OCI-LY3 (cell line): ENCODE results near the gene IL1R1.
"Not testable (repeated sequence)": the region's sequence is repeated elsewhere in the genome, so short reads cannot be mapped to it uniquely, and the experiment has no call there.

ENCODE experiments used
- H2AFZ ChIP-seq: fragments of 200-600, 300-600 bp; shearing (Covaris generic); 2 replicates; pipeline ENCODE4 v1.6.0; 2014; ENCODE audit warnings: antibody characterized with exemption, low read depth, low read length
- H3K27ac ChIP-seq: fragments of 200-600, 300-600 bp; sonication (generic); 2 replicates; pipeline ENCODE4 v1.5.1; 2014; ENCODE audit warnings: mild to moderate bottlenecking, low read length, moderate library complexity, mixed read lengths
- H3K27me3 ChIP-seq: fragments of 200-600, 300-600 bp; sonication (generic); 2 replicates; pipeline ENCODE4 v1.6.1; 2014; ENCODE audit warnings: low read depth, low read length, mixed read lengths
- H3K36me3 ChIP-seq: fragments of 200-600, 300-600 bp; sonication (generic); replicated peaks from 2 replicates; pipeline ENCODE3; 2014; ENCODE audit warnings: low read depth, low read length, mixed read lengths
- H3K4me1 ChIP-seq: fragments of 300-600, 200-600 bp; sonication (generic); 2 replicates; pipeline ENCODE4 v1.6.1; 2014; ENCODE audit warnings: low read length, mixed read lengths
- H3K4me2 ChIP-seq: fragments of 200-600, 300-600 bp; sonication (generic); 2 replicates; pipeline ENCODE4 v1.6.1; 2014; ENCODE audit warnings: low read length, mixed read lengths
- H3K4me3 ChIP-seq: fragments of 300-600, 200-600 bp; sonication (generic); 2 replicates; pipeline ENCODE4 v1.5.1; 2014; ENCODE audit warnings: antibody characterized with exemption, mild to moderate bottlenecking, low read length, moderate library complexity
- H3K79me2 ChIP-seq: fragments of 300-600, 200-600 bp; shearing (Covaris generic); 2 replicates; pipeline ENCODE4 v1.6.1; 2014; ENCODE audit warnings: mild to moderate bottlenecking, low read length, mixed read lengths
- H3K9ac ChIP-seq: fragments of 300-600, 200-600 bp; shearing (Covaris generic); 2 replicates; pipeline ENCODE4 v1.6.0; 2014; ENCODE audit warnings: mild to moderate bottlenecking, low read length, moderate library complexity
- H3K9me3 ChIP-seq: fragments of 200-600, 300-600 bp; shearing (Covaris generic); 2 replicates; pipeline ENCODE4 v1.6.1; 2014; ENCODE audit warnings: low read length, mixed read lengths; ENCODE audit not compliant: insufficient read depth
- H4K20me1 ChIP-seq: fragments of 200-600, 300-600 bp; sonication (generic); 2 replicates; pipeline ENCODE4 v1.6.1; 2016; ENCODE audit warnings: low read length, mixed read lengths; ENCODE audit not compliant: insufficient read depth
- CTCF ChIP-seq: fragments of 200-600, 300-600 bp; sonication (generic); IDR thresholded peaks from 2 replicates; pipeline ENCODE4 v1.5.1; 2014; ENCODE audit warnings: antibody characterized with exemption, low read length, low read depth
- EZH2phosphoT487 ChIP-seq: fragments of 200-600 bp; shearing (Covaris generic); IDR thresholded peaks from 2 replicates; pipeline ENCODE4 v1.6.1; 2018; ENCODE audit warnings: antibody characterized with exemption, mixed run types, low read depth

The IL1R1 gene

GRCh38 chr2:102106133-102106556 is 36.4 kb upstream of the IL1R1 start:
- Histone ChIP-seq H3K4me1 (peaks cover 12% of the 10 kb centered on the region), H3K9ac (no peak overlapping the region), H3K4me3 (no peak overlapping the region), H3K27me3 (no peaks in the 10 kb centered on the region; the same call in 1 of the 2 replicates), H3K9me3 (no peaks in the 10 kb centered on the region), H2AFZ (no peak overlapping the region), H3K36me3 (no peaks in the 10 kb centered on the region), H3K4me2 (no peak overlapping the region), H3K79me2 (no peaks in the 10 kb centered on the region), H3K27ac (no peak overlapping the region), H4K20me1 (no peaks in the 10 kb centered on the region)
- no peak for TF ChIP-seq CTCF
- no peak for TF ChIP-seq EZH2phosphoT487

- not testable (repeated sequence) for H3K4me2 ChIP-seq, H3K27ac ChIP-seq, H3K4me3 ChIP-seq, H3K9ac ChIP-seq, H3K79me2 ChIP-seq, H3K9me3 ChIP-seq, H2AFZ ChIP-seq, H3K27me3 ChIP-seq, H4K20me1 ChIP-seq, H3K36me3 ChIP-seq
- H3K4me1 ChIP-seq = peaks cover 12% of the 10 kb centered on the region
These were observed 35.5 kb upstream of the IL1R1 start for GRCh38 chr2:102106813-102107740.

GRCh38 chr2:102107741-102108070 is 34.8 kb upstream of the IL1R1 start:
- H3K27me3 ChIP-seq = no peaks in the 10 kb centered on the region; the same call in 1 of the 2 replicates
- H3K4me1 ChIP-seq = peaks cover 14% of the 10 kb centered on the region
- no peak overlapping the region for H3K27ac ChIP-seq
- H3K4me3 ChIP-seq = no peak overlapping the region
- H3K36me3 ChIP-seq = no peaks in the 10 kb centered on the region
- no peak overlapping the region for H3K9ac ChIP-seq
- TF ChIP-seq EZH2phosphoT487 (no peak), CTCF (no peak)
- no peak overlapping the region for H3K4me2 ChIP-seq
- H4K20me1 ChIP-seq = no peaks in the 10 kb centered on the region
- no peak overlapping the region for H2AFZ ChIP-seq
- H3K9me3 ChIP-seq = no peaks in the 10 kb centered on the region
- no peaks in the 10 kb centered on the region for H3K79me2 ChIP-seq

GRCh38 chr2:102109016-102109415 is 33.5 kb upstream of the IL1R1 start:
- Histone ChIP-seq H3K4me1 (peaks cover 25% of the 10 kb centered on the region), H3K9ac (no peak overlapping the region), H3K4me2 (no peak overlapping the region), H3K36me3 (no peaks in the 10 kb centered on the region), H2AFZ (no peak overlapping the region), H3K4me3 (no peak overlapping the region), H3K27me3 (no peaks in the 10 kb centered on the region; the same call in 1 of the 2 replicates), H3K9me3 (no peaks in the 10 kb centered on the region), H3K79me2 (no peaks in the 10 kb centered on the region), H4K20me1 (no peaks in the 10 kb centered on the region), H3K27ac (no peak overlapping the region)
- no peak for TF ChIP-seq EZH2phosphoT487
- TF ChIP-seq CTCF = no peak
